SK-MEL-5 (cell line): ENCODE data around the gene QSER1. TPM values are rescaled to one million over a fixed set of nuclear protein-coding genes. Genes with fewer than 3 reads are reported as not detected.
"Not testable (repeated sequence)": the region's sequence is repeated elsewhere in the genome, so short reads cannot be mapped to it uniquely, and the experiment has no call there.

ENCODE experiments used
- DNase-seq: peaks from one replicate; pipeline ENCODE4 v3.0.0-alpha.2; 2016; ENCODE audit warnings: low read depth, low spot score
- in situ Hi-C: cut with HindIII; loops from 2 replicates; pipeline ENCODE4 v1.10.0; 2016; ENCODE audit warnings: low sequenced_read_pairs, high pct_unique_total_duplicates, low pct_unique_long_range_greater_than_20kb
- total RNA-seq: library from RNA; depleted of rRNA; stranded (reverse); fragments of >200 nt; shearing (Covaris generic); gene quantifications from 2 replicates; pipeline ENCODE4 v1.2.3, GENCODE V29; 2014

The QSER1 gene
- total RNA-seq, 1 experiment from 2014 or later: 21.7 TPM

GRCh38 chr11:32960553-32961164 is 68.0 kb downstream of the QSER1 start:
- DNase-seq: peak; percentile 66
- in situ Hi-C loops: no loop called here

DNA sequence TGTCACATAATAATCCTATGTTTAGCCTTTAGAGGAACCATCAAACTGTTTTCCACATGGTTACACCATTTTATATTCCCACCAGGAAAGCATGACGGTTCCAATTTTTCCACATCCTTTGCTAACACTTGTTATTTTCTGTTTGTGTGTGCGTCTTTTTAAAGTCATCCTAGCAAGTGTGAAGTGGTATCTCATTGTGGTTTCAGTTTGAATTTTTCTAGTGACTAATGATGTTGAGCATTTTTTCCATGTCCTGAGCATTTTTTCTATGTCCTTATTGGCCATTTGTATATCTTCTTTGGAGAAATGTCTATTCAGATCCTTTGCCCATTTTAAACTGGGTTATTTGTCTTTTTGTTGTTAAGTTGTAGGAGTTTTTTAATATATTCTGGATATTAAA is 69.4 kb downstream of the QSER1 start:
- in situ Hi-C loops: no loop called here
- no peak for DNase-seq

DNA sequence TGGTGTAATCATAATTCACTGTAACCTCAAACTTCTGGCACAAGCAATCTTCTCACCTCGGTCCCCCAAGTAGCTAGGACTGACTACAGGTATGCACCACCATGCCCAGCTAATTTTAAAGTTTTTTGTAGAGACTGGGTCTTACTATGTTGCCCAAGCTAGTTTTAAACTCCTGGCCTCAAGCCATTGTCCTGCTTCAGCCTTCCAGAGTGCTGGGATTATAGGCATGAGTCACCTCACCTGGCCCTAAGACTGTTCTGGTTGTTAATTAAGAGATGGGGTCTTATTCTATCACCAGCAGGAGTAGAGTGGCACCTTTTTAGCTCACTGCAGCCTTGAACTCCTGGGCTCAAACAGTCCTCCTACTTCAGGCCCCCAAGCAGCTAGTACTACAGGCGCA is 71.1 kb downstream of the QSER1 start:
- in situ Hi-C loops: no loop called here
- no peak for DNase-seq

DNA sequence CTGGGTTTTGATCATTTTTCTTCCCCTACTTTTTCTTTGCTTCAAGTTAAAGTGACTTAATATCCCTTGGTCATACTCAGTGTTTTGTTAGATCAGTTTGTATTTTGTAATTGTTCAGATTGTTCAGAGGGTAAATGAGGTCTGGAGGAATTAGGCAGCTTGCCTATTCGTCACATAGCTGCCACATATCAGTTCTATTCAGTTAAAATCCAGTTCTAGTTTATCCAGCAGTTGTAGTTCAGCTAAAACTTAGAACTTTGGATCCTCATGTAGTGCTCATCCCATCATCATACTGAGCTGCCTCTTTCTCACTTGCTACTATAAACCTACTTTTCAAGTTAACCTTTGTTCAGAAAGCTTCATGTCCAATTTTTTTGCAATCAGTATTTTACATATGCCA is 75.9 kb downstream of the QSER1 start:
- no peak for DNase-seq
- in situ Hi-C loops: no loop called here

DNA sequence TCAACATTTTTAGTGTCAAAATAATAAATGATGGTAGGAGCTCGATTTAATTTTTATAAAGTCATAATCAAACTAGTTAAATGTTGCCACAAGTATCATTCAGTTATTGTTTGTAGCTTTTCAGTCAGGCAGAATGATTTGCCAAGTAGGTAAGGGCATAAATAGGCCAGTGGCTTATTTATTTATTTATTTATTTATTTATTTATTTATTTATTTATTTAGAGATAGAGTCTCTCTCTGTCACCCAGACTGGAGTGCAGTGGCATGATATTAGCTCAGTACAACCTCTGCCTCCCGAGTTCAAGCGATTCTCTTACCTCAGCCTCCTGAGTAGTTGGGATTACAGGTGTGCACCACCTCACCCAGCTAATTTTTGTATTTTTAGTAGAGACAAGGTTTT is 79.6 kb downstream of the QSER1 start:
- in situ Hi-C loops, DNase-seq: not testable (repeated sequence)

- DNase-seq: no peak
- in situ Hi-C loops: no loop called here
These were observed 80.2 kb downstream of the QSER1 start for GRCh38 chr11:32972781-32973180.

- in situ Hi-C loops: no loop called here
- DNase-seq: no peak
These were observed 90.0 kb downstream of the QSER1 start for GRCh38 chr11:32982626-32983025.

DNA sequence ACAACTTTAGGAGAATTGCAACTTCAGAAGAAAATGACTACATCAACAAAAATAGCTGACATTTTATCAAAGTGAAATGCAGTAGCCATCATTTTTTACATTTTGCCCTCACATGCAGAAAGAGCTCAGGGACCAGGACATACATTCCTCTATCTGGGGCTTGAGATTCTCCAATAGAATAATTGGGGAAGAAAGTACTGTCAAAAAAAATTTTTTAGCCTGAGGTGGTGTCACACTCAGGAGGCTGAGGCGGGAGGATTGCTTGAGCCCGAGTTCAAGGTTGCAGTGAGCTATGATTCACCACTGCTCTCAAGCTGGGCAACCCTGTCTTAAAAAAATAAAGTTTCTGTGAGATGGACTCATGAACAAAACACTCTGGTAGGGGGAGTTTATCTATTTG is 90.9 kb downstream of the QSER1 start:
- in situ Hi-C loops: no loop called here
- DNase-seq: no peak

DNA sequence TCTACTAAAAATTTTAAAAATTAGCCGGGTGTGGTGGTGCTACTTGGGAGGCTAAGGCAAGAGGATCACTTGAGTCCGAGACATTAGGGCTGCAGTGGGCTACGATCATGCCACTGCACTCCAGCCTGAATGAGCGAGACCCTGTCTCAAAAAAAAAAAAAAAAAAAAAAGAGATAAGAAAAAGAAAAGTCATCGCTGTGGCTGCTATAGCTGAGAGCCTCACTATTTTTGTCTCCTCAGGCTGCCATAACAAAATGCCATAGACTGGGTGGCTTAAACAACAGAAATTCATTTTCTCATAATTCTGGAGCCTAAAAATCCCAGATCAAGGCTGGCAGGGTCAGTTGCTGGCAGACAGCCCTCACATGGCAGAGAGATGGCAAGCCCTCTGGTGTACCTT is 93.0 kb downstream of the QSER1 start:
- DNase-seq: no peak
- in situ Hi-C loops: no loop called here

- no peak for DNase-seq
- in situ Hi-C loops: no loop called here
These were observed 95.2 kb downstream of the QSER1 start for GRCh38 chr11:32987851-32988250.

- in situ Hi-C loops: no loop called here
- no peak for DNase-seq
These were observed 97.9 kb downstream of the QSER1 start for GRCh38 chr11:32990481-32990880.

- in situ Hi-C loops: no loop called here
- no peak for DNase-seq
These were observed 98.8 kb downstream of the QSER1 start for GRCh38 chr11:32991427-32991826.

DNA sequence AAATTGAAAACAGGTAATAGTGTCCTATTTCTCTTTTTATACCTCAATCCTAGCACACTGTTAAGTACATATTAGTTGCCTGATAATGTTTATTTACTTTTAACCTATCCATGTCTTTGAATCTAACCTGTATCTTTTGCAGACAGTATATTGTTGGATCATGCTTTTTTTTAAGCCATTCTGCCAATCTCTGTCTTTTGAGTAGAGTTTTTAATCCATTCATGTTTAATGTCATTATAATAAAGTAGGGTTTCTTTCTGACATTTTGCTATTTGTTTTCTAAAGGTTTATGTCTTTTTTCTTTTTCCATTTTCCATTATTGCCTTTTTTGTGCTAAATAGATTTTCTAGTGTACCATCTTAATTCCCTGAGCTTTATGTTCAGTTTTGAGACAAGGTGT is 99.3 kb downstream of the QSER1 start:
- DNase-seq: no peak
- in situ Hi-C loops: no loop called here

- no peak for DNase-seq
- in situ Hi-C loops: no loop called here
These were observed 107.6 kb downstream of the QSER1 start for GRCh38 chr11:33000181-33000580.

GRCh38 chr11:33001281-33001680 is 108.7 kb downstream of the QSER1 start:
- in situ Hi-C loops: no loop called here

GRCh38 chr11:33001751-33002542 is 109.3 kb downstream of the QSER1 start:
- no peak for DNase-seq
- in situ Hi-C loops: no loop called here

More at GRCh38 chr11:33001281-33001680, 108.7 kb downstream of the QSER1 start:
- DNase-seq: no peak

- no peak for DNase-seq
- in situ Hi-C loops: no loop called here
These were observed 112.6 kb downstream of the QSER1 start for GRCh38 chr11:33005175-33005574.

GRCh38 chr11:33006010-33006409 is 113.4 kb downstream of the QSER1 start:
- in situ Hi-C loops: no loop called here
- DNase-seq: no peak

DNA sequence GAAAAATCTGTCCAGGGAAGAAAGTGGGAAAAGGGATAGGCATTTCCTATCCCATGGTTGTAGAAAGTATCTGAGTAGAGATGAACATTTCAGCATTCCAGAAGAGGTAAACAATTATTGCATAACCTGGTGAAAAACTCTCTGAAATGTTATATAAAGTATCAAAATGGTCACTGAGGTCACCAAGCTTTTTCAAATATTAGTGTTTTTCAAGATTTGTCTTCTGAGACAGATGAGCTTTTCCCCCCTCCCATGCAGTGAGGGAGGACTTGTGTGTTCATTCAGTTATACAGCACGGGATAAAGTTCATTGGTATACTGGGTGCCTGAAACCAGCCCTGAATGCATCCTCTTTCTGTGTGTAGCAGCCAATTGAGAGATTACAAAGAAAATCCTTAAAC is 121.1 kb downstream of the QSER1 start:
- no peak for DNase-seq
- in situ Hi-C loops: no loop called here
